Ectodermal cell (in vitro differentiated cells): ENCODE results near the gene NFKBIB.

Experiments used
- H3K27ac ChIP-seq: 2 replicates; pipeline ENCODE4 v1.7.0; 2013; ENCODE audit warnings: mild to moderate bottlenecking, low read depth, low read length; ENCODE audit not compliant: insufficient read depth, poor library complexity, severe bottlenecking
- H3K27me3 ChIP-seq: 2 replicates; pipeline ENCODE4 v1.7.0; 2013; ENCODE audit warnings: mild to moderate bottlenecking, low read length; ENCODE audit not compliant: insufficient read depth, control insufficient read depth, poor library complexity, severe bottlenecking
- H3K36me3 ChIP-seq: one replicate; pipeline ENCODE4 v1.7.0; 2013; ENCODE audit warnings: low read length; ENCODE audit not compliant: control insufficient read depth, insufficient read depth
- H3K4me1 ChIP-seq: one replicate; pipeline ENCODE4 v1.7.0; 2013; ENCODE audit warnings: low read length; ENCODE audit not compliant: control insufficient read depth, insufficient read depth
- H3K4me3 ChIP-seq: 2 replicates; pipeline ENCODE4 v1.7.0; 2013; ENCODE audit warnings: low read depth, low read length, control low read depth; ENCODE audit not compliant: insufficient read depth
- H3K9me3 ChIP-seq: 2 replicates; pipeline ENCODE4 v1.7.0; 2013; ENCODE audit warnings: mild to moderate bottlenecking, low read length, moderate library complexity; ENCODE audit not compliant: control insufficient read depth
- WGBS, 2 experiments: methylation state at CpG; one replicate each; pipeline ENCODE4 v1.1.7; 2013; ENCODE audit warnings: missing lambda C conversion rate in 2 of 2; 5-methylcytosine and 5-hydroxymethylcytosine counted together

The NFKBIB gene

GRCh38 chr19:38958301-38958700, 58.5 kb downstream of the NFKBIB start:
- Histone ChIP-seq H3K27ac (no peak overlapping the region), H3K4me3 (no peak overlapping the region), H3K4me1 (no peaks in the 10 kb centered on the region), H3K36me3 (no peaks in the 10 kb centered on the region), H3K9me3 (no peaks in the 10 kb centered on the region), H3K27me3 (no peaks in the 10 kb centered on the region)
- WGBS, 2 experiments = 92 to 98% methylated on average over 2 of the region's 2 CpGs
